HCT116 (cell line): ENCODE data around the gene CFAP300. TPM values are rescaled to one million over a fixed set of nuclear protein-coding genes. Genes with fewer than 3 reads are reported as not detected.

Source experiments
- ATAC-seq: fragments of 200-7000 bp; cut with Tn5 transposase; 2 replicates; pipeline ENCODE4 v1.9.1; 2020; ENCODE audit warnings: mild to moderate bottlenecking, moderate library complexity
- BruUV-seq: library from RNA; stranded (reverse); fragments of 400-500 nt; replicated peaks from 2 replicates; lab custom pipeline; 2021; lab: Mats Ljungman, UMichigan
- CTCF ChIA-PET: fragments of 300-600 bp; sonication (Branson Sonifier 250); formaldehyde crosslinking; loops from one replicate; lab custom pipeline; 2021; ENCODE audit warnings: antibody characterized with exemption; lab: Charles Lee
- POLR2A ChIA-PET: fragments of 300-600, 350-600 bp; sonication (Branson Sonifier 250); formaldehyde crosslinking; loops from one replicate; lab custom pipeline; 2021; ENCODE audit warnings: antibody characterized with exemption; lab: Charles Lee
- RAD21 ChIA-PET, 2 experiments: fragments of 300-600 bp; sonication (Branson Sonifier 250); formaldehyde crosslinking; loops; one replicate each; lab custom pipeline; 2023; ENCODE audit warnings: low total read pairs in 2 of 2; ENCODE audit not compliant: uncharacterized antibody in 2 of 2, unreplicated experiment in 2 of 2, low non-redundant PET in 1 of 2; lab: Charles Lee
- DNase-seq: peaks from one replicate; pipeline ENCODE4 v3.0.0-alpha.2; 2010; ENCODE audit warnings: low read depth, low spot score
- H2AFZ ChIP-seq: fragments of 200-600 bp; shearing (Covaris generic), sonication (generic); 2 replicates; pipeline ENCODE4 v1.6.1; 2017; ENCODE audit warnings: low read depth, mixed run types, mixed read lengths, antibody characterized with exemption, low read length; ENCODE audit not compliant: poor library complexity, severe bottlenecking
- H3K27ac ChIP-seq: 2 replicates; pipeline ENCODE4 v1.5.1; 2012; ENCODE audit warnings: low read depth, low read length
- H3K27me3 ChIP-seq: fragments of 200-600 bp; sonication (generic); 2 replicates; pipeline ENCODE4 v1.6.1; 2016; ENCODE audit warnings: mixed run types, low read length, mixed read lengths; ENCODE audit not compliant: insufficient read depth
- H3K36me3 ChIP-seq, 2 experiments: fragments of 200-500 bp in 1 of 2; fragments of 200-600 bp in 1 of 2; sonication (Bioruptor generic) in 1 of 2; sonication (generic) in 1 of 2; 2 replicates each; pipeline versions ENCODE4 v1.5.1 to v1.6.1; 2014 to 2016; ENCODE audit warnings: low read length in 2 of 2, inconsistent platforms in 1 of 2, mixed read lengths in 1 of 2, mixed run types in 1 of 2; ENCODE audit not compliant: insufficient read depth in 2 of 2, control insufficient read depth in 1 of 2
- H3K4me1 ChIP-seq, 2 experiments: fragments of 200-600 bp in 1 of 2; sonication (generic) in 1 of 2; 2 replicates each; pipeline versions ENCODE4 v1.5.1 to v1.6.1; 2012 to 2017; ENCODE audit warnings: low read length in 2 of 2, inconsistent platforms in 1 of 2, mild to moderate bottlenecking in 1 of 2, mixed read lengths in 1 of 2, mixed run types in 1 of 2, moderate library complexity in 1 of 2; ENCODE audit not compliant: insufficient read depth in 2 of 2, control insufficient read depth in 1 of 2
- H3K4me2 ChIP-seq: fragments of 200-600 bp; sonication (generic); 2 replicates; pipeline ENCODE4 v1.6.1; 2017; ENCODE audit warnings: mixed run types, low read length, mixed read lengths
- H3K4me3 ChIP-seq, 2 experiments: fragments of 200-600 bp in 1 of 2; sonication (generic) in 1 of 2; replicated peaks in 1 of 2; 2 replicates each; pipeline ENCODE4 v1.5.1; 2011 to 2016; ENCODE audit warnings: low read length in 2 of 2, control low read depth in 1 of 2, low read depth in 1 of 2, mild to moderate bottlenecking in 1 of 2, mixed read lengths in 1 of 2, mixed run types in 1 of 2
- H3K79me2 ChIP-seq: fragments of 200-600 bp; sonication (generic); 2 replicates; pipeline ENCODE4 v1.6.1; 2017; ENCODE audit warnings: mild to moderate bottlenecking, mixed run types, low read length, moderate library complexity, mixed read lengths; ENCODE audit not compliant: insufficient read depth
- H3K9ac ChIP-seq: fragments of 200-600 bp; sonication (generic); 2 replicates; pipeline ENCODE4 v1.6.1; 2016; ENCODE audit warnings: low read length, mixed read lengths
- H3K9me2 ChIP-seq: fragments of 200-600 bp; sonication (generic), shearing (Covaris generic); 2 replicates; pipeline ENCODE4 v1.6.1; 2017; ENCODE audit warnings: mixed run types, mild to moderate bottlenecking, moderate library complexity; ENCODE audit not compliant: insufficient read depth
- H3K9me3 ChIP-seq, 2 experiments: fragments of 200-500 bp in 1 of 2; fragments of 200-600 bp in 1 of 2; sonication (Bioruptor generic) in 1 of 2; sonication (generic) in 1 of 2; 2 replicates each; pipeline ENCODE4 v1.6.1; 2014 to 2017; ENCODE audit warnings: low read length in 2 of 2, mixed read lengths in 2 of 2, inconsistent platforms in 1 of 2, low read depth in 1 of 2, mild to moderate bottlenecking in 1 of 2, mixed run types in 1 of 2, moderate library complexity in 1 of 2; ENCODE audit not compliant: control insufficient read depth in 1 of 2, insufficient read depth in 1 of 2
- H4K20me1 ChIP-seq: fragments of 200-600 bp; sonication (generic), shearing (Covaris generic); 2 replicates; pipeline ENCODE4 v1.6.1; 2017; ENCODE audit warnings: mixed run types, mild to moderate bottlenecking, moderate library complexity; ENCODE audit not compliant: insufficient read depth
- ATF3 ChIP-seq: IDR thresholded peaks from 2 replicates; pipeline ENCODE4 v1.6.1; 2012
- CBX3 ChIP-seq: IDR thresholded peaks from 2 replicates; pipeline ENCODE4 v1.6.1; 2012; ENCODE audit warnings: low read depth
- CEBPB ChIP-seq: IDR thresholded peaks from 2 replicates; pipeline ENCODE4 v1.6.1; 2012; ENCODE audit warnings: low read depth
- CTCF ChIP-seq, 3 experiments: fragments of 200-600 bp in 1 of 3; sonication (generic) in 1 of 3; IDR thresholded peaks in 2 of 3; conservative IDR thresholded peaks in 1 of 3; 2 replicates each; pipeline ENCODE4 v1.5.1; 2012 to 2017; ENCODE audit warnings: low read depth in 2 of 3, low read length in 2 of 3, antibody characterized with exemption in 1 of 3, borderline replicate concordance in 1 of 3, control low read depth in 1 of 3, mild to moderate bottlenecking in 1 of 3, mixed read lengths in 1 of 3, mixed run types in 1 of 3, moderate library complexity in 1 of 3; ENCODE audit not compliant: insufficient read depth in 1 of 3
- EGR1 ChIP-seq: IDR thresholded peaks from 2 replicates; pipeline ENCODE4 v1.6.1; 2012; ENCODE audit warnings: low read depth
- EZH2phosphoT487 ChIP-seq: fragments of 200-600 bp; IDR thresholded peaks from 2 replicates; pipeline ENCODE4 v1.6.1; 2018; ENCODE audit warnings: antibody characterized with exemption, borderline replicate concordance
- FOSL1 ChIP-seq: IDR thresholded peaks from 2 replicates; pipeline ENCODE4 v1.6.1; 2012; ENCODE audit warnings: low read depth
- JUND ChIP-seq: IDR thresholded peaks from 2 replicates; pipeline ENCODE4 v1.6.1; 2012
- MAX ChIP-seq: IDR thresholded peaks from 2 replicates; pipeline ENCODE4 v1.6.1; 2012
- POLR2A ChIP-seq: IDR thresholded peaks from 2 replicates; pipeline ENCODE4 v1.7.0; 2011; ENCODE audit warnings: borderline replicate concordance; ENCODE audit not compliant: insufficient read depth, insufficient read length; ENCODE audit errors: extremely low read depth
- POLR2AphosphoS5 ChIP-seq: IDR thresholded peaks from 2 replicates; pipeline ENCODE4 v1.6.1; 2011; ENCODE audit warnings: mild to moderate bottlenecking, low read depth, low read length, moderate library complexity
- RAD21 ChIP-seq: IDR thresholded peaks from 2 replicates; pipeline ENCODE4 v1.6.1; 2012; ENCODE audit warnings: low read depth, mild to moderate bottlenecking
- SIN3A ChIP-seq: IDR thresholded peaks from 2 replicates; pipeline ENCODE4 v1.6.1; 2012; ENCODE audit warnings: low read depth
- SP1 ChIP-seq: IDR thresholded peaks from 2 replicates; pipeline ENCODE4 v1.6.1; 2012; ENCODE audit warnings: low read depth
- SRF ChIP-seq: IDR thresholded peaks from 2 replicates; pipeline ENCODE4 v1.6.1; 2012; ENCODE audit warnings: low read depth
- TCF7L2 ChIP-seq: IDR thresholded peaks from 2 replicates; pipeline ENCODE4 v1.7.0; 2011; ENCODE audit warnings: borderline replicate concordance, inconsistent platforms; ENCODE audit not compliant: insufficient read depth, insufficient read length; ENCODE audit errors: extremely low read depth
- YY1 ChIP-seq: IDR thresholded peaks from 2 replicates; pipeline ENCODE4 v1.6.1; 2011; ENCODE audit warnings: low read length, low read depth, moderate library complexity, mild to moderate bottlenecking; ENCODE audit not compliant: insufficient replicate concordance; ENCODE audit errors: extremely low read depth
- ZBTB33 ChIP-seq: IDR thresholded peaks from 2 replicates; pipeline ENCODE4 v1.6.1; 2011; ENCODE audit warnings: mild to moderate bottlenecking, low read length, moderate library complexity; ENCODE audit not compliant: insufficient replicate concordance; ENCODE audit errors: extremely low read depth
- ZFX ChIP-seq: fragments of 450-650 bp; IDR thresholded peaks from 2 replicates; pipeline ENCODE4 v1.6.1; 2017
- ZNF274 ChIP-seq: fragments of 200-500 bp; sonication (Bioruptor generic); IDR thresholded peaks from 2 replicates; pipeline ENCODE4 v1.6.1; 2014; ENCODE audit warnings: mild to moderate bottlenecking, low read depth, low read length, inconsistent platforms
- intact Hi-C: fragments of 100-400 bp; cut with micrococcal nuclease; formaldehyde crosslinking; loops from 2 replicates; pipeline ENCODE4 v1.10.0; 2022
- total RNA-seq: library from RNA; stranded (reverse); gene quantifications from one replicate; pipeline ENCODE4 v1.2.1, GENCODE V29; 2021; ENCODE audit not compliant: unreplicated experiment

The CFAP300 gene
- total RNA-seq, 1 experiment from 2014 or later = not detected

- peak within 1 kb of the TSS; percentile 82 to 83 for H3K4me3 ChIP-seq
- RAD21 ChIA-PET = no interaction called here
- no TSS peak for BruUV-seq
- H3K79me2 ChIP-seq = peaks cover 45% of the 10 kb centered on the region
- H3K4me2 ChIP-seq = peak within 1 kb of the TSS; percentile 91
- intact Hi-C loops = loop anchor here (5.0 kb wide), 3 partner anchors 62 to 157 kb away; no protein-coding TSS in a partner anchor
- peak within 1 kb of the TSS; percentile 100 for H3K27ac ChIP-seq
- H3K9me2 ChIP-seq = no peaks in the 10 kb centered on the region
- no peak for TF ChIP-seq ZBTB33
- peak; percentile 62; the same call in 1 of the 2 replicates for TF ChIP-seq EGR1
- 0 out of 2 replicates have a peak, but pooled peaks have one; percentile 42 for TF ChIP-seq RAD21
- peak; percentile 61 for TF ChIP-seq POLR2AphosphoS5
- TF ChIP-seq CBX3 = peak; percentile 91
- peak; percentile 68 for TF ChIP-seq ZFX
- TF ChIP-seq ZNF274 = no peak
- TF ChIP-seq TCF7L2 = peak; percentile 63
- peak; percentile 95 for TF ChIP-seq MAX
- no peak for TF ChIP-seq ATF3
- TF ChIP-seq CEBPB = peak; percentile 47; the same call in 1 of the 2 replicates
- no peak for TF ChIP-seq CTCF (IDR thresholded peaks at IDR 0.05 in 2 of 3, conservative IDR thresholded peaks at IDR 0.05 in 1 of 3; ENCODE audit: borderline replicate concordance in 1 of 3, insufficient read depth in 1 of 3, low read depth in 2 of 3, low read length in 2 of 3)
- TF ChIP-seq JUND = peak; percentile 12; the same call in 1 of the 2 replicates
- no peak; the same call in 1 of the 2 replicates for TF ChIP-seq SRF
- TF ChIP-seq YY1 = peak; percentile 56
- TF ChIP-seq SIN3A = peak; percentile 97
- peak; percentile 37 for TF ChIP-seq POLR2A
- 0 out of 2 replicates have a peak, but pooled peaks have one; percentile 34 for TF ChIP-seq FOSL1
- TF ChIP-seq EZH2phosphoT487 = no peak
- peak; percentile 73 for TF ChIP-seq SP1
- peaks cover 0 to 6% of the 10 kb centered on the region in 2 experiments; a peak in 1 of 4 replicates for H3K36me3 ChIP-seq
- peak within 1 kb of the TSS; percentile 37 for H2AFZ ChIP-seq
- peak within 1 kb of the TSS; percentile 96 for H3K9ac ChIP-seq
- H4K20me1 ChIP-seq = no peaks in the 10 kb centered on the region
- H3K4me1 ChIP-seq = peaks cover 33 to 52% of the 10 kb centered on the region in 2 experiments
- CTCF ChIA-PET = no interaction called here
- no peaks in the 10 kb centered on the region for H3K27me3 ChIP-seq
- POLR2A ChIA-PET = no interaction called here
- peak; percentile 77 for DNase-seq
- ATAC-seq = peak; percentile 56
- no peaks in the 10 kb centered on the region for H3K9me3 ChIP-seq
These were observed 62.9 kb downstream of the CFAP300 start, which contains the start of gene YAP1 for GRCh38 chr11:102109896-102110760. YAP1 (plus strand) TSS chr11:102110447; CDS start chr11:102110849, 402 bp downstream.
